GM19023 (cell line): ENCODE results near the gene XAB2.
A peak's percentile ranks its signal among the peaks of the same experiment; 100 is the strongest.

Experiments
- ATAC-seq: cut with Tn5 transposase; IDR thresholded peaks from one replicate; pipeline ENCODE4 v1.9.1; 2021; ENCODE audit warnings: mild to moderate bottlenecking, moderate library complexity; ENCODE audit not compliant: unreplicated experiment

The XAB2 gene

DNA sequence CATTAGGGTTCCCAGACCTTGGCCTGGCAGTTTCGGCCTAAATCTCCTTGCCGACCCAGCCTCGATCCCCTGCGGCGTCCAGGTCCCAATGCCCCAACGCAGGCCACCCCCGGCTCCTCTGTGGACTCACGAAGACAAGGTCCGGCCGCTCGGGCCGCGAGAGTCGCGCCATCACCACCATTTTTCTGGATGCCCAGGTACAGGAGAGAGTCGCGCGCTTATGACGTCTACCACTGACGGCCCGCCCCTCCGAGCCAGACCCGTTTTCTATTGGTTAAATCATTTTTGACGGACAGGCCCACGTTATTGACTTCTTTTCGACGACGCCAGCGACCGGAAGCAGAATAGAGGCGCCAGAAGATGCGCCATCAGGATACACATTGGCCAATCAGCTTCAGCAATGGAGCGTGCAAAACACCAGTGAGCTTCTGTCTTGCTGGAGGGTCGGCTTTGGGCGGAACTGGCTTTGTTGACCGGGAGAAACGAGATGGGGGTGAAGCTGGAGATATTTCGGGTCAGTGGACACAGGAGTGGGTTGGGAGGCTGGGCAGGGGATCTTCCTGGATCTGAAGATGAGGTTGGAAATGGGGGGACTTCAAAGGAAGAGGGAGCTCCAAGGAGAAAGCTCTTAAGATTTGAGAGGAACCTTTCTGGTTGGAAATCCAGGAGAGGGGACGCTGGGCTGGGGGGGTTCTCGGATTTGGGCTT lies at the start of gene XAB2, which contains the start of gene PET100:
XAB2 (minus strand) TSS at position 199 of the 708 bp plus-strand sequence; CDS start at position 181, 18 bp downstream.
PET100 (plus strand) TSS at position 447 of the 708 bp plus-strand sequence; CDS start at position 488, 41 bp downstream.
- peak; percentile 84 for ATAC-seq

DNA sequence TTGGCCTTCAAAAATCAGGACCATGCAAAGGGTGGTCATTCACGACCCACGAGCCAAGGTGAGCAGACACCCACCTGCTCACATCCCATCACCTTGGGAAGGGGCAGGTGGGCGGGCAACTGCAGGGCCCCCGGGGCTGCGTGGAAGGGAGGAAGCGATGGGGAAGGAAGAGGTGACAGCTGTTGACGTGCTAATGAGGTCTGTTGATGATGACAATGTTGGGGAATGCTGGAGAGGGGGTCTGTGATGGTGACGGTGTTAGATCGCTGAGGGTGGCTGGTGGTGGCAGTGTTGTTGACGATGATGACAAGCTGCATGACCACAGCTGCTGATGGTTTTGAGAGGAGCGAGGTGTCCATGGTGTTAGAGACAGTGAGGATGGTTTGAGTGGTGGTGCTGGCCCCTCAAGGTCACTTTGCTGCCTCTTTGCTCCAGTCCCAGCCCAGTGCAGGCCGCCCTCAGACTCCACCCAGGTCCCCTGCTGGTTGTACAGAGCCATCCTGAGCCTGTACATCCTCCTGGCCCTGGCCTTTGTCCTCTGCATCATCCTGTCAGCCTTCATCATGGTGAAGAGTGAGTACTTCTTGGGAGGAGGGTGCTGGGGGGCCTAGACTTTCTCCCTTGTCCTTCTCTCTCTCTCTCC lies 48.4 kb upstream of the XAB2 start:
- no peak for ATAC-seq

DNA sequence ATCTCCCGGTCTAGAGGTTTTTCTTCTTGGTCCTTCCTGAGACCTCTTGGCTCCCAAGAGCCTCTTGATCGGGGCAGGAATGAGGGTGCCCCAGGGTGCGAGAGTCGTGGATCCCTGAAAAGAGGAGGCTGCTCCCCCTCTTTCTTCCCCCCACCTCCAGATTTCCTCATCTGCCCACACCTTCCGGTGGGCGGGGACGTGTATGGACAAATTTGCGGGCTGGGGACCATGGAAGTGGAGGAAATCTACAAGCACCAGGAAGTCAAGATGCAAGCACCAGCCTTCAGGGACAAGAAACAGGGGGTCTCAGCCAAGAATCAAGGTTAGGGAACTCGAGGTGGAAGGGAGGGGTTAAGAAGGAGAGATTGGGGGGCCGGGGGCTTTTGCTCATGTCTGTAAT lies 47.5 kb upstream of the XAB2 start, which contains the start of gene MCEMP1:
MCEMP1 (plus strand) TSS at position 237 of the 400 bp plus-strand sequence; CDS start at position 268, 31 bp downstream.
- ATAC-seq = no peak

DNA sequence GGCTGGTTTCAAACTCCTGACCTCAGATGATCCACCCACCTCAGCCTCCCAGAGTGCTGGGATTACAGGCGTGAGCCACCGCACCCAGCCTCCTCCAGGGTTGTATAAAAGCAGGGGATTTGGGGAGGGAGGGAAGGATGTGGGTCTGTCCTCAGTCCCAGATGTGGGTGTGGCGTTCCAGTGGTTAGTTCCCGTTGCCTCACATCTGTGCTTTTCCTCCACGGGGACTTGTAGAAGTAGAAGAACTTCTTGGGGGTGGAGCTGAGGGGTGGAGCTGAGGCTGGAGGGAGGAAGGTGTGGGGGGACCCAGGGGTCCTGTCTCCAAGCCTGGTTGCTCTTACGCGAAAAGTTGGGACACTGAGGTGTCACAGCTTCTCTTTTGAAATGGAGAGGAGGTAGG lies 47.0 kb upstream of the XAB2 start:
- ATAC-seq = no peak

DNA sequence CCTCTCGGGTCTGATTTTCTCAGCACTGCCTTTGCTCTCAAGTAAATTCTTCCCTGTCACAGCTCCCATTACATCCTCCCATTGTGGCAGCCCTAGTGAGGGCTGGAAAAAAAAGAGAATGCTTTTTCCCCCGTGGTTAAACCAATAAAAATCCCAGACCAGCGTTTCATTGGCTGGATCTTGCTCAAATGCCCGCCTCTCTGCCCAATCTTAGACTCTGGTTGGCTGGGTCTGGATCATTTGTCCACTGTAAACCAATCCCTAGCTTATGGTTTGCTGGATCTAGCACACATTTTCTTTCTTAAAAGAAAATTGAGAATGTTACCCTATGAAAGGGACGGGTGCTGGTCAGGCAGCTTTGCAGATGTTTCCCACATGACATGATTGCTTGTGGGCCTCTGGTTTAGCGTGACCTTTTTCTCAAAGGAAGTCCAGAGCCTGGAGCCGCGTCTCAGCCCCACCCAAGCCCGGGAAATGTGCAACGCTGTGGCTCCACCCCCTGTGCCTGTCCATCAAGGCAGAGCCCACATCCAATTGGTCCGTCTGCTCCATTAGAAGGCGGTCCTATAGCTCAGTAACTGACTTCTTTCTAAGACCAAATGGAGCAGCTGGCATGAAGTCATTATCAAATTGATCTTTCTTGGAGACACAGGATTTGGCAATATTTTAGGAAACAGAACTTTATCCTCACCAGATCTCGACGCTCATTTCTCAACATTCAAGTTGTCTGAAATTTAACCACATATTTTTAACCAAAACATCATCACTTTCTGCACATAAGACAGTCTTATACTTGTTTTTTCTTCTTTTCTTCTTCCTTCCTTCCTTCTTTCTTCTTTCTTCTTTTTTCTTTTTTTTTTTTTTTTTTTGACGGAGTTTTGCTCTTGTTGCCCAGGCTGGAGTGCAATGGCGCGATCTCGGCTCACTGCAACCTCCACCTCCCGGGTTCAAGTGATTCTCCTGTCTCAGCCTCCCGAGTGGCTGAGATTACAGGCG lies 45.0 kb upstream of the XAB2 start:
- ATAC-seq = no peak

DNA sequence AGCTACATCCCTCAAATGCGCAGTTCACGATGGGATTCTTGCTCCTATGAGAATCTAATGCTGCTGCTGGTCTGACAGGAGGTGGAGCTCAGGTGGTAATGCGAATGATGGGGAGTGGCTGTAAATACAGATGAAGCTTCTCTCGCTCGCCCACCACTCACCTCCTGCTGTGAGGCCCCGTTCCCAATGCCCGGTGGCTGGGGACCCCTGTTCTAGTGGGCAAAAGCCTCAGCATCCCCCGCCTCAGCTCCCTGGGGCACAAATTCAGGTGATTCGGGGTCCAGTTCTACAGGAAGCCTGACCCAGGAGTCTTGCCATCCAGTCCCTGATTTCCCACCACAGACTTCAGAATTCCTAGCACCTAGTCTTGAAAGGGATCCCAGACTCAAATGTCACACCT lies 43.2 kb upstream of the XAB2 start:
- ATAC-seq = no peak

DNA sequence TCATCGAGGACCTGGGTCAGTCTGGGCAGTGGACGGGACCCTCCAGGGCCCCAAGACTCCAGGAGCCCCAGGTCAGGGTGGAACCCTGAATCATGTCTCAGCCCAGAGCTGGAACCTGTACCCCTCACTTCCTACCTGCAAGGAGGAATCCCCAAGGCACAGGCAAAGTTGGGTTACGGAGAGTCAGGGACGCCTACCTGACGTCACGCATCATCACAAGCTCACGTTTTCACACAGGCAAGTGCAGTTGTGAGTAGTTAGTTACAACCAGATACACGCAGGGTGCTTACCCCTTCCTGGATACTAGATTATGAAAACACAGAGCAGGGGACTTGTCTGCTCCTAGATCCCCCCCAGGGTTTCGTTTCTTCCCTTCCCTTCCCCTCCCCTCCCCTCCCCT lies 41.4 kb upstream of the XAB2 start:
- ATAC-seq = no peak

DNA sequence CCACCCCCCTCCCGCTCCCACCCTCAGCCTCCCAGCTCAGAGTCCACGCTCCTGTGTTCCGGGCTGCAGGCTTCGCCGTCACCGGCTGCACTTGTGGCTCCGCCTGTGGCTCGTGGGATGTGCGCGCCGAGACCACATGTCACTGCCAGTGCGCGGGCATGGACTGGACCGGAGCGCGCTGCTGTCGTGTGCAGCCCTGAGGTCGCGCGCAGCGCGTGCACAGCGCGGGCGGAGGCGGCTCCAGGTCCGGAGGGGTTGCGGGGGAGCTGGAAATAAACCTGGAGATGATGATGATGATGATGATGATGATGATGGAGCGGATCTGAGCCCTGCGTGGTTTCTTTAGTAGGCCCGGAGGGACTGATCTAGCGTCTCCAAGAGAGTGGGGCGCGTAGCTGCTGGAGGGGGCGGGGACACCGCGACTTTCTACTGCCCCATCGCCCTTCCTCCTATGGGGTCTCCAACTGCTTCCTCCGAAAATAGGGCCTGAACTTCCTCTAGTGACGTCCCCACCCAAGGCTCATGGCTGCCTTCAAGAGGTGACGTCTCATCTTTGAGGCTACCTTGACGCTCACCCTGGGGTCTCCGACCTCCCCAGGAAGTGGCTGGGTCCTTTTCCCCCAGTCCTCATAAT lies 40.9 kb upstream of the XAB2 start:
- no peak for ATAC-seq

DNA sequence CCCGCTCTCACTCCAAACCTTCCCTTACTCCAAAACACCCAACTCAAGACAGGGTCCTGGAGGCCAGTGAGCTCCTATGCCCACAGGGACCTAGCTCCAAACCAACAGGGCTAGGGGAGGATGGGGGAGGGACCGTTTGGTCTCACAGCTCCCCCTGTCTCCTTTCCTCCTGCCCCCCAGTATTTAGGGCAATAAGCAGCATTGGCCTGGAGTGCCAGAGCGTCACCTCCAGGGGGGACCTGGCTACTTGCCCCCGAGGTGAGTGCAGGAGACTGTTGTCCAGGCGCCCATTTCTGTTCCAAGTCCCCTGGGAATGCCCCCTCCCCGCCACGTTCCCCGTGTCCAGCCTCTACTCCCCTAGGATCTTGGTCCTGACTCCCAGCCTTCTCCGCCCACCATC lies 40.3 kb upstream of the XAB2 start:
- ATAC-seq = no peak

DNA sequence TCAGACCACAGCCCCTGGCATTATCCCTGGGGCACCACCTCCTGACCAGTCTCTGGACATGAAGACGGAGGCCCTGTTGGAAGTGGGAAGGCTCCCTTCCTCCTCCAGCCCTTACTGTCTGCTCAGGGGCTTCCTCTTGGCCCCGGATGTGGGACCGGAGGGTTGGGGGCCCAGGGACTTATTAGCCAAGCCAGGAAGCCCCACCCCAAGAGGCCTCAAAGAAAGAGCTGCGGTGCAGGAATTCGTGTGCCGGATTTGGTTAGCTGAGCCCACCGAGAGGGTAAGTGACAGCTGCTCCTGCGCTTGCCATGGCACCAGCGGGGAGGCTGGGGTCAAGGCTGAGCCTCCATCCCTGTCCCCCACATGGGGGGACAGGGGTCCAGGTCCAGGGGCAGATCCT lies 39.5 kb upstream of the XAB2 start, which contains the start of gene RETN:
RETN (plus strand) TSS at position 208 of the 400 bp plus-strand sequence. CDS start 278 bp downstream, outside the sequence.
- no peak for ATAC-seq

DNA sequence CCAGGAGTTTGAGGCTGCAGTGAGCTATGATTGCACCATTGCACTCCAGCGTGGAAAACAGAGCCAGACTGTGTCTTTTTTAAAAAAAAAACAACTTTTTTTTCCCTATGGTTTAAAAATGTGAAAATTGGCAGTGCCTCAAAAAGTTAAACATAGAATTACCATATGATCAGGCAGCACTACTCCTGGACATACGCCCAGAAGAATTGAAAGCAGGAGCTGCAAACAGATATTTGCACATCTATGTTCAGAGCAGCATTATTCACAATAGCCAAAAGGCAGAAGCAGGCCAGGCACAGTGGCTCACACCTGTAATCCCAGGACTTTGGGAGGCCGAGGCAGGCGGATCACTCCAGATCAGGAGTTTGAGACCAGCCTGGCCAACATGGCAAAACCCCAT lies 35.7 kb upstream of the XAB2 start:
- no peak for ATAC-seq

DNA sequence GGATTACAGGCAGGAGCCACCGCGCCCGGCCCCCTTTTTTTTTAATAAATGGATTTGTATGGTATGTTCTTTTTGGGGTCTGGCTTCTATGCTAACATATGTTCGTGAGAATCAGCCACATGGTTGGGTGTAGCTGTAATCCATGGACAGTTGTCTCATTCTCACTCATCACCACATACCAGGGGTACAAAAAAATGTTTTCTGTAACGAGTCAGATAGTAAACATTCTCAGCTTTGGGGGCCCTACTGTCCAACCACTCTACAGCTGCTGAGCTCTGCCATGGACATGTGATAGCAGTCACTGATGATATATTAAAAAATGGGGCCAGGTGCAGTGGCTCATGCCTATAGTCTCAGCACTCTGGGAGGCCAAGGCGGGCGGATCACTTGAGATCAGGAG lies 34.4 kb upstream of the XAB2 start:
- no peak for ATAC-seq

DNA sequence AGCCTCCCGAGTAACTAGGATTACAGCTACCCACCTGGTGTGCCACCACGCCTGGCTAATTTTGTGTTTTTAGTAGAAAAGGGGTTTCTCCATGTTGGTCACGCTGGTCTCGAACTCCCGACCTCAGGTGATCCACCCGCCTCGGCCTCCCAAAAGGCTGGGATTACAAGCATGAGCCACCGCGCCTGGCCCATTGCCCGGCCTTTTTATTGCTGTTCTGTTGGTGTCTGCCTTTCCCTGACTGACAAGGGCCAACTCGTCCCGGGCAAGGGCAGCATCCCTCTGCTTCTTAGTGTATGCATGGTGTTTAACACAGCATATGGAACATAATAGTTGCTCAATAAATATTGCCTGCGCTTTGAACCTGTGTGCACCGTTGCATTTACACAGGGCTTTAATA lies 33.3 kb upstream of the XAB2 start:
- ATAC-seq = no peak

DNA sequence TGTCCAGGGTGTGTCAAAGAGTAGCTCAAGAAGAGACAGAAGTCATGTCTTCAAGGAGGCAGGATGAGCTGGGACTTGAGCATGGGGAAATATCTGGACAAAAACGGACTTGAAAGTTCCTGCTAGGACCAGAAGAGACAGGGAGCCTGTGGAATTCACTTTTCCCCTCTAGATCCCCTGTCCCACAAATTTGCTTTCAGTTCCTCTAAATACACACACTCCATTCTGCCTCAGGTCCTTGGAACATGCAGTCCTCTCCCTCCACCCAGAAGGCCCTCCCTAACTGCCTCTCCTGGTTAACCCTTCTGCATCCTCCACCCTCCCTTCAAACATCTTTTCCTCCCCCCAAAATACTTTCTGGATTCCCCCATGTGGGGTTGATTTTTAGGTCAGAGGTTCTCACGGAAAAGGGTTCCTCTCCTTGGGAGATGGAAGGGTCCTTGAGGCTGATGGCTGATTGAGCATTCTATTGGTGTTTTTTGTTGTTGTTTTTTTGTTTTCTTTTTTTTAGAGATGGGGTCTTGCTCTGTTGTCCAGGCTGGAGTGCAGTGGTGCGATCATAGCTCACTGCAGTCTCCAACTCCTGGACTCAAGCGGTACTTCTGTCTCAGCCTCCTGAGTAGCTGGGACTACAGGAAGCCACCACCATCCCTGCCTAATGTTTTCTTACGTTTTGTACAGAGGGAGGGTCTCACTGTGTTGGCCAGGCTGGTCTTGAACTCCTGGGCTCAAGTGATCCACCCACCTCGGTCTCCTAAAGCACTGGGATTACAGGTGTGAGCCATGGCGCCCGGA lies 32.6 kb upstream of the XAB2 start:
- no peak for ATAC-seq

DNA sequence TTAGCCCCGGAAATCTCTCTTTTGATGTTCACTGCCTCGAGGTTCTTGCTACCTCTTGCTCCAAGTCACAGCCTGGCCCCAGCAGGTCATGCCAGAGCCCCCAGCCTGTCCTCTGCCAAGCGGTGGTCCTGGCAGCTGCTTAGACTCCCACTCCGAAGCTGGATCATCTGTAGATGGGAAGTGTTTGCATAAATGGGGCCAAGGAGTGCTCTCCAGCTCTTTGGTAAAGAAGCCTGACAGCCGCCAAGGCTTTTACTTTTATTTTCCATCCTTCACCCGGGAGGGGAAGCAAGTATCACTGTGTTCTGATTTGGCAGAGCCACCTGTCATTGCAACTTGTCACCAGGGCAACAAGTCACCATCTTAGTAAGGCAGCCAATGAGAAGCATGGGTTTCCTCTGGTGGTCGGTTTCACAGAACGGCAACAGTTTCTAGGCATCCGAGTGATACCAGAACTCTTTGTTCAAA lies 28.9 kb upstream of the XAB2 start:
- peak; percentile 67 for ATAC-seq

DNA sequence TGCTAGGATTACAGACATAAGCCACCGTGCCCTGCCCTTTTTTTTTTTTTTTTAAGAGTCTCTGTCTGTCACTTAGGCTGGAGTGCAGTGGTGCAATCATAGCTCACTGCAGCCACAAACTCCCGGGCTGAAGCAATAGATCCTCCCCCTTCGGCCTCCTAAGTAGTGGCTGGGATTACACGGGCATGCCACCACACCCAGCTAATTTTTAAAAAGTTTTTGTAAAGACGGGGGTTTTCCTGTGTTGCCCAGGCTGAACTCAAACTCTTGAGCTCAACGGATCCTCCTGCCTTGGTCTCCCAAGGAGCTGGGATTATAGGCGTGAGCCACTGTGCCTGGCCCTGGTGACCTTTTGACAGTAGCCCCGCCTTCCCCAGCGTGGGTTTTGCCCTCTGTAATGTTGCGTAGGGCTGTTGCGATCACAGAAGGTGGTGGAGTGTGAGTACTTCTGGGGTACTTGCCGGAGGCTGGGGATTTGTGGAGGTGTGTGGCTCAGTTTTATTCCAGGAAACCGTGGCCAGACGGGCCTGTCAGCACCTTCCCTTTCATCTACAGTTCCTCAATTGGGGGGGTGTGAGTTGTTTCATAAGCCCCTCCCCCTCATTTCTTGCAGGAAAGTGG lies 27.9 kb upstream of the XAB2 start:
- no peak for ATAC-seq

DNA sequence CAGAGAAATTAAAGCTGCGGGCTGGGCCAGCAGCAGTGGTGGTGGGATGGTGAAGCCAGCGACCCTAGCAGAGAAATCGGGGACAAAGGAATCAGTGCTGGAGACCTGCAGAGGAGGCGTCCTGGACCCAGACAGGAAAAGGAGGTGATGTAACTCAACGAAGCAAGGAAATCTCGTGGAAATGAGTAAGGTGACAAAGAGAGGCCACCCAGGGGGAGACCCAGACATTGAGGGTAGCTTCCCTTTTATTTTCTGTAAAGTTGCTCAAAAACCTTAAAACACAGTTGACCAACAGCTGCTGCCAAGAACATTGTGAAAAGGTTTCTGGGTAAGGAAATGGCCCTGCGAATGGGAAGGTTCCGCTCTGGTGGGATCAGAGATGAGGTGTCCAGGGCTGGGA lies 26.2 kb upstream of the XAB2 start:
- ATAC-seq = no peak

DNA sequence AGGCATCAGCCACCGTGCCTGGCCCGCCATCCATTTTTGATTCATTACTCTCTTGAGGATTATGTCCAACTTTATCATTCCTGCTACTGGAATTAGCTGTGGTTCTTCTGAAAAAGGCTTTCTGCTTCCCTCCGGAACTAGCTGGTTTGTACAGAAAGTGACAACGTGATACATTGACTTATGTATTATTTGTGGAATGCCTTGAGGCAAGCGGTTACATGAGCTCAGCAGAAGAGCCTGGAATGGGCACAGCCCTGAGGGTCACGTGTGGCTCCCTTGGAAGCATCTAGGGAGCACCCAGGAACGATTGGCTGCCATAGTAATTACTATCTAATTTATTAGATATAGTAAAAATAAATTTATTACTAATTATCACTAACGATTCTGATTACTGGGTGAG lies 25.1 kb upstream of the XAB2 start:
- ATAC-seq = no peak

DNA sequence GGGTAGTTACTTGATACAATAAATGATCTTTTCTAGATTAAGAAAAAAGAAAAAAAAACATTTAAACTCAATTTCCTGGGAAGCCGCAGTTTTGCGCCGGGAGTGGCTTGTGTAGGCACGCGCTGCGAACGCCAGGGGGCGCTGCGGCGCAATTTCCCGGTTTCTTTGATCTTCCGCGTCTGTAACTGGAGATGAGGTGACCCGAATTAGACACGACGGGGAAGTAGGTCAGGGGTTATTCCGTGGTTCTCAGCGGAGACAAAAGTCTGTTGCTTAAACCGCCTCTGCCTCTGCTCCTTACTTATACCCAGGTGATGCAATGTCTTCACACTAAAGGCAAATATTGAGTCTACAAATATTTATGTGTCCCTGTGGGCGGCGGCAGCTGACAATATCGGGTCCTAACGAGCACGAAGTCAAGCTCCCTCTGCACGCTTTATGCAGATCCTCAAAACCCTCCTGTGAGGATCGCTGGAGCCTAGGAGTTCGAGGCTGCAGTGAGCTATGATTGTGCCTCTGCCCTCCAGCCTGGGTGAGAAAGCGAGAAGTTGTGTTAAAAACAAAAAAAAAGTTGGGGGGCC lies 22.8 kb upstream of the XAB2 start:
- ATAC-seq = no peak
